GM21825 (cell line): Measurements from ENCODE around the gene TBCD.
"Not testable (repeated sequence)": the region's sequence is repeated elsewhere in the genome, so short reads cannot be mapped to it uniquely, and the experiment has no call there.

ENCODE experiments used
- ATAC-seq: cut with Tn5 transposase; IDR thresholded peaks from one replicate; pipeline ENCODE4 v1.9.1; 2021; ENCODE audit warnings: mild to moderate bottlenecking, moderate library complexity; ENCODE audit not compliant: unreplicated experiment

TBCD gene

GRCh38 chr17:82726427-82726826 lies 25.4 kb upstream of the TBCD start:
- no peak for ATAC-seq

- no peak for ATAC-seq
These were observed 22.2 kb upstream of the TBCD start for GRCh38 chr17:82729479-82730260.

GRCh38 chr17:82732118-82732743 lies 19.6 kb upstream of the TBCD start:
- no peak for ATAC-seq

- ATAC-seq, result no peak
These were observed 16.6 kb upstream of the TBCD start, which contains the start of gene FN3K for GRCh38 chr17:82734987-82735866. Gene FN3K (plus strand): TSS chr17:82735615. CDS start chr17:82735637, 22 bp downstream.

- ATAC-seq, result no peak
These were observed 15.2 kb upstream of the TBCD start for GRCh38 chr17:82736511-82737185.

- no peak for ATAC-seq
These were observed 13.6 kb upstream of the TBCD start for GRCh38 chr17:82737967-82738877.

GRCh38 chr17:82740906-82741759 lies 10.7 kb upstream of the TBCD start:
- ATAC-seq, result no peak

- no peak for ATAC-seq
These were observed 8.3 kb upstream of the TBCD start for GRCh38 chr17:82743344-82744219.

GRCh38 chr17:82744736-82745135 lies 7.1 kb upstream of the TBCD start:
- not testable (repeated sequence) for ATAC-seq

- ATAC-seq, result no peak
These were observed 6.3 kb upstream of the TBCD start for GRCh38 chr17:82745524-82745923.

- ATAC-seq, result no peak
These were observed 3.1 kb upstream of the TBCD start for GRCh38 chr17:82748756-82749155.

- no peak for ATAC-seq
These were observed 1.5 kb upstream of the TBCD start for GRCh38 chr17:82750241-82750908.

GRCh38 chr17:82751171-82751570 lies 694 bp upstream of the TBCD start:
- ATAC-seq, result peak; percentile 41

GRCh38 chr17:82752371-82753200 lies 721 bp downstream of the TBCD start:
- peak; percentile 29 for ATAC-seq

GRCh38 chr17:82753201-82753464 lies 1.3 kb downstream of the TBCD start:
- ATAC-seq, result no peak

GRCh38 chr17:82754297-82755208 lies 2.7 kb downstream of the TBCD start:
- ATAC-seq, result no peak
